ENCODE measurements around the gene AANAT. TPM values are rescaled to one million over a fixed set of nuclear protein-coding genes. Genes with fewer than 3 reads are reported as not detected.

Gene AANAT
- total RNA-seq = not detected
- long read RNA-seq = 0 reads

DNA sequence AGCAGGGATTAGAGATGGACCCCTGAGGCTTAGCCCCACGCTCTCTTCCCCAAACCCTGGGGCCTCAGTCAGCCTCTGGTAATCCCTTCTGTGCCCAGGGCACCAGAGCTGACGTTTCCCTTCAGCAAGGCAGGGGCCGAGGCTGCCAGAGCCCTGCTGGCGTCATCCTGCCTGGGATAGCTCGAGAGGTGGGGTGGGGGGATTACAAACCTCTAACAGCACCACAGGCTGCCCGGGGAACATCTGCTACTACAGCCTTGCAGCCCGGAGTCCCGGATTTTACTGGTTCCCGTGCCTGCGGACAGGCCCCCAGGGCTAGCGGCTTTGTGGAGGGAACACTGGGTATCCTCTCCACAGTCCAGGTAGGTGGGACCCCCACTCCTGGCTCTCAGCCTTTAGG is at the start of gene AANAT:
TSS of gene AANAT (plus strand) at position 238 of the 400 bp plus-strand sequence. CDS start 1,144 bp downstream, outside the sequence.
- ATAC-seq (no peak), DNase-seq (peak; percentile 22)
- intact Hi-C loops (cut with micrococcal nuclease) = loop anchor here (2.0 kb wide), 1 partner anchor 37 kb away; no protein-coding TSS in a partner anchor

DNA sequence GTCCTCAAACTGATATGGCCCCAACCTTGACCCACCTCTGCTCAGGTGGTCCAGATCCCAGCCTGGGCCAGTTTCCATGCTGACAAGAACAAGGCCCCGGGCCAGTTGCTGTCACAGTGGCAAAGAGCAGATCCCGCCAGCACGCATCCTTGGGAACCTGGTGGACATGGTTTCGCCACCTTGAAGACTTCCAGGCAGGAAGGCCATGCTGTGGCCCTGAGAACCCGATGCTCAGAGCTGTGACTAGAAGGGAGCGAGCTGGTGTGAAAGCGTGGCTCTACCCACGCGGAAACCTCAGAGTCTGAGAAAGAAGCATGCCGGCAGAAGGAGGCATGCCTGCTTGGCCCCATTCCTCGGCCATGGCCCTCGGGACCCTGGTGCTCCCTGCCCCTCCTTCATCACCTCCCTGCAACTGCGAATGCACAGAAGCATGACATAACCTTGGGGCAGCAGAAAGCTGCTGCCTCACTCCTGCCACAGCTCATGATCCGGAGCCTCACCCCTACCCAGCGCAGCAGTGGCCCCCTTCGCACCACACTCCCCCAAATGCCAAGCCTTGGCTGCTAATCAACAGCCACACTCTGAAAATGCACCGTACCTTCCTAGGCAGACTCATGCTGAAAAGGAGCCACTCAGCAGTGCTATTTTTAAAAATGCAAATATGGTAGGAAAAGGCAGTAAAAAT is 47.7 kb upstream of the AANAT start:
- ATAC-seq (peak; percentile 59), DNase-seq (no peak)
- intact Hi-C loops (cut with micrococcal nuclease) = no loop called here

DNA sequence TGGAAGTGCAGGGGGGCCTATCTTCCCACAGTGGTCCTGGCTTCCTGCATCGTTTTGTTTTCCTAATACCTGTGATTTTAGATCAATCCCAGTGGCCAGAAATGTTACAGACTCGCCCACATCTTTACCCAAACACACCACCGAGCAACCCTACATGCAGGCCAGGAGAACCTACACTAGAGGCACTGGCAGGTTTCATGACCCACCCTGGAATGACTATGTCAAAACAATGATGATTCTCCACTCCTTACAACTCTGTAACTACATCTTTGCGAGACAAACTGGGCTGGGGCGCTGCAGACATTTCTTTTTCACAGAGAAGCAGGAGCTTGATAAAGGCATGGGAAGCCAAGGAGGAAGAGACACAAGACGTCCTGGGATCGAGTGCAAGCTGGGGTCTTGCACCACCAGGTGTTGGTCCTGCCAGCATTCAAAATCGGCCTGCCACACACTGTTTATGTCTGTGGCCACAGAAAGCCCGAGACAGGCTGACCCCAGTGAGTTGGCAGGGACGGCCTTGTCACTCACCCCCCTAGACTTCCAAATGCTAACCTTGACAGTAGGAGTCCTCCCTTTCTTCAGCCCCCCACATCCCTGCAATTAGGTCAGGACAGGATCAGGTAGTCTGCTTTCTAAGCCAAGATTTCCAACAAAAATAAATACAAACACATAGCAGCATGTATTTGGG is 46.9 kb upstream of the AANAT start:
- peak; percentile 2 for ATAC-seq
- no peak for DNase-seq
- intact Hi-C loops (cut with micrococcal nuclease) = no loop called here

DNA sequence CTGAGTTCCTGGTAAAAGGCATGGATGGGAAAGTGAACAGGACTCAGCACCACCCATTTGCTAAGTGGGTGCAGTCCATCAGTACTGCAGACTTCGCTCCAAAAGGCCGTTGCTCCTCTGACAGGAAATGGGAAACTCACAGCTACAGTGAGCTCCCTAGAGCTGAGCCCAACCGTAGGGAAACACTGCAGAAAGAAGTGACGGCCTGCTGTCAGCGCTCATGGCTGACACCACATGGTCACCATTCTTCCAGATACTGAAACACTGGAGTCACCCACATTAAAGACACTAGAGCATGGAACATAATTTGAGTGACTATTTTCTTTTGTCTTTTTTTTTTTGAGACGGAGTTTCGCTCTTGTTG is 46.4 kb upstream of the AANAT start:
- intact Hi-C loops (cut with micrococcal nuclease) = no loop called here
- peak; percentile 86 for ATAC-seq
- DNase-seq = peak; percentile 70

DNA sequence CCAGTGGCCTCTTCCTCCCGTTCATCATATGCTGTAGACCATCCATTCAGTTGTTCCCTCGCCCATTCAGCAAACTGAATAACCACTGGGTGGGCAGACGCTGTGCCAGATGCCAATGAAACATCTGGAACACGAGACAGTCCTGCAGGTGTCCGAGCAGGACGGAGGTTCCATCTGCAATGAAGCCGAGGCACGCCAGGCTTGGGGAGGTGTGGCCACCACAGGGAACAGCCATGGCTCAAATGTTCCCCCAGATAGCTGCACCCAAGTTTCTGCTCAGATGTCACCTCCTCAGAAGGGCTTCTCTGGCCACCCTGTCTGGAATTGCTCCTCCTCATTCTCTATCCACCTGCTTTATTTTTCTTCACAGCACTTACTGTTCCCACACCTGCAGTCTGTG is 45.0 kb upstream of the AANAT start:
- ATAC-seq (no peak), DNase-seq (no peak)
- intact Hi-C loops (cut with micrococcal nuclease) = no loop called here

DNA sequence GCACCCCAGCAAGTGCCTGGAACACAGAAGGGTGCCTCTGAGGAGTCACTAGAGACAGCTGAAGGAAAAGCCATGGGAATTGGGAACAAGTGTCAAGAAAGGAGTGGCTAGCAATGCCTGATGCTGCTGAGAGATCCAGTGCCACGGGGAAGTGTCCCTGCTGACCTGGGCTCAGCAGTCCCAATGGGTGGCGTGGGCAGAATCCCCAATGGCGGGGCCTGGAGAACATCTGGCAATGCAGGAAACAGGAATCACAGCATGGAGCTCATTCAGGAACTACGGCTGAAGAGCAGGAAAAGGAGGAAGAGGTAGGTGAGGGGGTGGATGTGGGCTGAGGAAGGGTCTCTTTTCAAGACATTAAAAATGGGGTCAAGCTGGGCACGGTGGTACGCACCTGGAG is 44.5 kb upstream of the AANAT start:
- no peak for ATAC-seq
- DNase-seq = no peak
- intact Hi-C loops (cut with micrococcal nuclease) = no loop called here

DNA sequence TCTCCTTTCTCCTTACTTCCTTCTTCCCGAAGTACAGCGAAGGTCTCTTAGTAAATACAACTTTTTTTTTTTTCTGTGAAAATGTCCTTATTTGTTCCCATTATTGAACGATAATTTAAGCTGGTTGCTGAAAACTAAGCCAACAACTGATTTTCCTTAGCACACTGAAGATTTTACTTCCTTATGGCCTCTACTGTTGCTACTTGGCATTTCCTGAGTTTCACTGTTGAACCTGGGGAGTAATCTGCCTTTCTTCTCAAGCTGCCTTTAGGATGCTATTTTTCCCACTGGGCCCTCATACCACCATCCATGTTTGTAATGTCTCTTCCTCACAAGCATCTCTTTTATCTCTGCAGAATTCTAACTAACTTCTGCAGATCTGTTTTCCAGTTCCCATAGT is 40.5 kb upstream of the AANAT start:
- intact Hi-C loops (cut with micrococcal nuclease) = no loop called here
- no peak for ATAC-seq
- DNase-seq = no peak

DNA sequence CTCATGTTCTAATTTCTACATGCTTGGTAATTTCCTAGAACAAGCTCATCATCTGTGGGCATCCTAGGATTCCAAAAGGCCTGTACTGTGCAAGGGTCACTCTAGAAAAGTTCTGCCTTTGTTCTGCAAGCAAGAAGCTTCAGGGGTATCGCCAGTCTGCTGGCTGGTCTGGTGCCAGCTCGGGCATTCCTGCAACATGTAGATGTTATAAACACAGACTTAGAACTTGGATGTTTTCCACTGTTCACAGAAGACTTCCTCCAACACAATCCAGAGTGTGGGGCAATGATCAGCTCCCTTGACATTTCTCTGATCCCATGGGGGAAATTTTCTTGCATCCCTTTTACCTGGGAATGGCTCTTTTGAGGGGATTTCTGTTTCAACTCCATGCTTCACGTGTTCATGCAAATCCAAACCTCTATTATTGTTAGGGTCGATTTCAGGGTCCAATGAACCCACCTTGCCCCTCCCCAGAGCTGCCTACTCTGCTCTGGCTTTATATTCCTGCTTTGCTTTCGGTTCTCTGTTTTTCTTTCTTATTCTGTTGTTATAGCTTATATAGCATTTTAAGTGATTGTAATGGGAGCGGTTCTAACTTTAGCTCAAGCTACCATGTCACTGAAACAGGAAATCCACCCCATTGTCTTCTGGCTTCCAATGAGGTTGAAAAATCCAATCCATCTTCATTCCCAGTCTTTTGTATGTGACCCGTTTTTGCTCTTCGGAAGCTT is 39.7 kb upstream of the AANAT start:
- DNase-seq (peak; percentile 60), ATAC-seq (peak; percentile 14)
- intact Hi-C loops (cut with micrococcal nuclease) = no loop called here

DNA sequence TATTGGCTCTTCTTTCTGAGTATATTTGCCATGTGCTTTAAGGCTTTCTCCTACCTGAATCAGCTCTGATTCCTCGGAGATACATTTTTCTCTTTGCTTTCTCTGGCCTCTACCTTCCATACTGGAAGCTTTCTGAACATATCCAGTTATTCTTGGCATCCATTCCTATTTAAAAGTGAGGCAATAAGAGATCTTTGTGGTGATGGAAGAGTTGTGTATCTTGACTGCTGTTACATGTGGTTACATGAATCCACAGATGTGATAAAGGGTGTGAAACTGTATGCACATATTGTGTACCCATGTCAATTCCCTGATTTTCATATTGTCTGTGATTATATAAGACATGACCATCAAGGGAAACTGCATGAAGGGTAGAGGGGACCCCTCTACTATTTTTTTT is 38.9 kb upstream of the AANAT start:
- ATAC-seq = no peak

DNA sequence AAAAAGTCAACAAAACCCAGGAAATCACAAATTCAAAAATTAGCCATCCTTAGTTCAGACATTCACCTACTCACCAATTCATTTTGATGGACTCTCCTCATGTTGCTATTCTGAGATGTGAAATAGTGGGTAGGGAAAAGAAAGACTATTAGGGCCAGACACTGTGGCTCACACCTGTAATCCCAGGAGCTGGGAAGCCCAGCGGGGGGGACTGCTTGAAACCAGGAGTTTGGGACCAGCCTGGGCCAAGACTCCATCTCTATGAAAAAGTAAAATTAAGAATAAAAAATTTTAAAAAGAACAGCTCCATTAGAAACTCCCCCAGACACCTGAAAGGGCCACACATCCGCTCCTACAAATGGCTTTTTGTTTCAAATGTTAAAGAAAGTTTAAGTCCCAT is 35.9 kb upstream of the AANAT start:
- ATAC-seq (no peak), DNase-seq (no peak)
- intact Hi-C loops (cut with micrococcal nuclease) = no loop called here

More for the DNA sequence above, 38.9 kb upstream of the AANAT start:
- intact Hi-C loops (cut with micrococcal nuclease) = no loop called here
- no peak for DNase-seq

DNA sequence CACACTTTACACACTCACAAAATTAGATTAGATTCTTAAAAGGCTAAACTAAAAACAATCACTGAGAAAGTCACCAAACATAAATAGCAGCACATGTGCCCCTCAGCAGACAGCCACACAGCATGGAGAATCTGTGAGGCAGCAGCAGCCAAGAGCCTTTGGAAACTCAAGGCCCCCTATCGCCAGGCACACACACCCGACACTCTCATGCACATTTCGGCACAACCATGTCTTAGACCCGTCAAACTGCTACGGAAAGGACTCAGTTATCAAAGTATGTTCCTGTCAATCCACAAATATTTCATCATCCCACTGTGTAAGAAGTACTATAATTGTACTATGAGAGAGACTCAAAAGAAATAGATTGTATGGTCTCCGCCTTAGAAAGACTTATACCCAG is 35.4 kb upstream of the AANAT start:
- peak; percentile 81 for ATAC-seq
- intact Hi-C loops (cut with micrococcal nuclease) = no loop called here

DNA sequence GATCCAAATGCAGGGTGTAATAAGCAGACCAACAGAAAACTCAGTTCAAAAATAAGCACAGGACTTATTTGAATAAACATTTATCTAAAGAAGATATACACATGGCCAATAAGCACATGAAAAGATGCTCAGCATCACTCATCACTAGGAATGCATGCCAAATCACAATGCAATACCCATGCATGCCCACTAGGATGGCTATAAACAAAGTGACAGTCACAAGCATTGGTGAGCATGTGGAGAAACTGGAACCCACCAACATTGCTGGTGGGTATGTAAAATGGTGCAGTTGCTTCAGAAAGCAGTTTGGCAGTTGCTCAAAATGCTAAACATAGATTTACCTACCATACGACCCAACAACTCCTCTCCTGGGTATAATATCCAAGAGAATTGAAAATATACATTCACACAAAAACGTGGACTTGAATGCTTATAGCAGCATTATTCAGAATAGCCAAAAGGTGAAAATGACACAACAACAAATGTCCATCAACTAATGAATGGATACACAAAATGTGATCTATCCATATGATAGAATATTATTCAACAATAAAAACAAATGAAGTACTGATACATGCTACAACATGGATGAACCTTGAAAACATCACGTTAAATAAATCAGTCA is 34.6 kb upstream of the AANAT start:
- ATAC-seq (peak; percentile 21), DNase-seq (no peak)
- intact Hi-C loops (cut with micrococcal nuclease) = no loop called here

More for the DNA sequence above, 35.4 kb upstream of the AANAT start:
- no peak for DNase-seq

DNA sequence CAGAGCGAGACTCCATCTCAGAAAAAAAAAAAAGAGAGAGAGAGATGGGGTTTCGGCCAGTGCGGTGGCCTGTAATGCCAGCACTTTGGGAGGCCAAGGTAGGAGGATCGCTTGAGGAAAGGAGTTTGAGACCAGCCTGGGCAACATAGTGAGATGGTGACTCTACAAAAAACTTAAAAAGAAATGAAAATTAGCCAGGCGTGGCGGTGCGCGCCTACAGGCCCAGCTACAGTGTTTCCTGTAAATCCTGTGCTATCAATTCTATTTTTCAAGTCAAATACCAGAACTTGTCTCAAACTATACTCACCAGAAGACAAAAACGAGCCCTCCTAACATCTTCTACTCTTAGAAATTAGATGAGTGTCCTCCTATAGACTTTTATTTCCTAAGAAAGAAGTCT is 33.7 kb upstream of the AANAT start:
- DNase-seq (no peak), ATAC-seq (no peak)
- intact Hi-C loops (cut with micrococcal nuclease) = no loop called here

DNA sequence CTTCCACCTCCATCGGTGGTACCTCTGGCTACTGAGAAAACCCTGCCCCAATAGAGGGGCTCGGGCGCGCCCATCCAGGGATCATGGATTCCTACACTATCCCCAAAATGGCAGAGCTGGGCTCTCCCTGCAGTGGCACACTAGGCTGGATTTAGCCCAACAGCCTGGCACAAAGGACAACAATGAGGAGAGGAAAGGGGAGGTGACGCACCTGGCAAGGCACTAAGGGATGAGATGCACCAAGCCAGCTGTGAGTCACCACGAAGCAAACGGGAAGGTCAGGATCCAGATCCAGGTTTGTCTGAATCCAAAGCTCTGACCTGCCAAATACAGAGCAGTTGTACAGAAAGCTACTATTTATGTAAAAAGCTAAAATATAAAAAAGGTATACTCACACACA is 32.5 kb upstream of the AANAT start:
- peak; percentile 33 for ATAC-seq
- DNase-seq = no peak
- intact Hi-C loops (cut with micrococcal nuclease) = no loop called here

DNA sequence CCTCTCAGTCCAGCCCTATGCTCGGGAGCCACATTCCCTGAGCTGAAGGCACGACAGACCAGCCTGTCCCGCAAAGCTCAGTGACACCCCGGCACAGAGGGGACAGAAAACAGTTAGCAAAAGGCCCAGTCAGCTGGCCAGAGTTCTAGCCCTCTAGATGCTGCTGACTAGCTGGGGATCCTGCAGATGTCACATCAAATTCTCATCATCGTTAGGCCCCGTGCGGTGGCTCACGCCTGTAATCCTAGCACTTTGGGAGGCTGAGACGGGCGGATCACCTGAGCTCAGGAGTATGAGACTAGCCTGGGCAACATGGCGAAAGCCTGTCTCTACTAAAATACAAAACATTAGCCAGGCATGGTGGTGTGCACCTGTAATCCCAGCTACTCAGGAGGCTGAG is 31.7 kb upstream of the AANAT start:
- no peak for DNase-seq
- intact Hi-C loops (cut with micrococcal nuclease) = no loop called here
- ATAC-seq = peak; percentile 13

DNA sequence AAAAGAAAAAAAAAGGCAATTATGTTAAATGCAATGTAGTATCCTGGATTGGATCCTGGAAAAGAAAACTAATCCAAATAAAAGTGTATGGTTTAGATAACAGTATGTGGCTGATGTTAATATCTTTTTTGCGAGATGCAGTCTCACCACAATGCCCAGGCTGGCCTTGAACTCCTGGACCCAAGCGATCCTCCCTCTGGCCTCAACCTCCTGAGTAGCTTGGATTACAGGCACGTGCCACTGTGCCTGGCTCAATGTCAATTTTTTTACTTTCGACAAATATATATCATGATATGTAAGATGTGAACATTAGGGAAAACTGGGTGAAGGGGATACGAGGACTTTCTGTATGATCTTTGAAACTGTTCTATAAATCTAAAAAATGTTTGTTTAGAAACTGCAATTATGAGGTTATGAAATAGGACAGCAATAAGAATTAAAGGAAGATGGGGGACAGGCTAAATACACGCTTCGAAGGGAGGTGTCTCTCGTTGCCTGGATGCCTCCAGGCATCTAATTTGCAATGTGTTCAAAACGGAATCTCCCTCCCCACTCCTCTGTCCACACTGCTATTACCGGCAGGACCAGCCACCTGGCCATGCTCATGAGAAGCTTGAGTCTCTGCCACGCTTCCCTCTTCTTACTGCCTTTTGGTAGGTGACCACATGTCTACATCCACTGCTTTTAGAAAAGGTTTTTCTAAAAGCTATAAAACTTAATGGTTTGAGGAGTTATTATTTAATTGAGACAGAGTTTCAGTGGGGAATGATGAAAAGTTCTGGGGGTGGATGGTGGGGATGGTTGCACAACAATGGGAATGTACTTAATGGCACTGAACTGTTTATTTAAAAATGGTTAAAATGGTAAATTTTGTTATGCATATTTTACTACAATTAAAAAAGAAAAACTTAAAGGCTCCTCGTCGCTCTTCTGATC is 29.7 kb upstream of the AANAT start:
- no peak for DNase-seq
- intact Hi-C loops (cut with micrococcal nuclease) = no loop called here
- ATAC-seq = peak; percentile 11

DNA sequence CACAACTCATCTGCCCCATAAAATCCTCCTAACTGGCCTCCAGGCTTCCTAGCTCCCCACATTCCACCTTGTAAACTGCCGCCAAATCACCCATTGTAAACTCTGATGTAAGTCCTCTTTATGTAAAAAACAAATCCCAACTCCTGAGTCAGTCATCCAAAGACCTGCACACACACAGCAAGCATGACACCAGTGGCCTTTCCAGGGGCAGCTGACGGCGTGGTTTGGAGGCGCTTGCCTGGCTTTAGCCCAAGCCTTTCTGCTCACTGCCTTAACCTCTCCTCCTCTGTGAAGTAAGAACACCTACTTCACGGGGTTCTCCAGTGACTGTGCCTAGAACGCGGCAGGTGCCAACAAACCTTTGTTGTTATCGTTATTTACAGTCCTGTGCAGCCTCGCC is 28.5 kb upstream of the AANAT start:
- DNase-seq (no peak), ATAC-seq (peak; percentile 35)
- intact Hi-C loops (cut with micrococcal nuclease) = no loop called here

DNA sequence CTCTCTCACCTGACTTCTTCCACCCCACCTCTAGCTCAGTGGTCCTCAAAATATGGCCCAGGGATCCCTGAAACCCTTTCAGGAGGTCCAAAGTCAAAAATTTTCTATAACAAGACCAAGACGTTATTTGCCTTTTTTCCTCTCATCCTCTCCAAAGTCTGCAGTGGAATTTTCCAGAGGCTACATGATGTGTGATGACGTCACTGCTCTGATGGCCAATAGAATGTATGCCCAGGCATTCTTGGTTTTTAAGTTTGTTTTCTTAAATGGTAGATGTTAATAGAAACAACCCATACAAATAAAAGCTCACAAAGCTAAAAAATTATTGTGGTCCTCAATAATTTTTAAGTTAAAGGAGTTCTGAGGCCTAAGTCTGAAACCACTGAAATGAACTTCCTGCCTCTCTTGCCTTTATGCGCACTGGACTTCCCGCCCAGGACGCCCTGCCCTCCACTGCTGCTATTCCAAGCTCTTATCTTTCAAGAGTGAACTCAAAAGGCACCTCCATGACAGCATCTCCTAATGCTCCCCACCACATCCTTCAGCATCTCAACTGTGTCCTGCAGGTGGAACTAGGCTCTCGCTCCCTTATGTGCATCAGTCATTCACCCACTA is 28.0 kb upstream of the AANAT start:
- ATAC-seq (no peak), DNase-seq (no peak)
- intact Hi-C loops (cut with micrococcal nuclease) = no loop called here

Measured in left ventricle myocardium superior (tissue), 1 donor.